HepG2 (cell line): ENCODE results near the gene CCDC91. TPM values are rescaled to one million over a fixed set of nuclear protein-coding genes. Genes with fewer than 3 reads are reported as not detected.

Source experiments
- ATAC-seq: fragments of 200-7000 bp; cut with Tn5 transposase; 3 replicates; pipeline ENCODE4 v1.9.1; 2020; ENCODE audit warnings: mild to moderate bottlenecking, moderate library complexity
- BruUV-seq: library from RNA; stranded (reverse); fragments of 400-500 nt; replicated peaks from 2 replicates; lab custom pipeline; 2021; lab: Mats Ljungman, UMichigan
- CTCF ChIA-PET: fragments of 300-600 bp; formaldehyde crosslinking; extraction: SDS; loops from one replicate; lab custom pipeline; 2021; ENCODE audit warnings: low total read pairs, inconsistent platforms, low intra/inter-chr PET ratio; lab: Yijun Ruan, JAX
- POLR2A ChIA-PET: fragments of 350-600 bp; sonication (Branson Sonifier 250); formaldehyde crosslinking; loops from one replicate; lab custom pipeline; 2020; ENCODE audit warnings: antibody characterized with exemption, inconsistent platforms; lab: Yijun Ruan, JAX
- DNase-seq: peaks from one replicate; pipeline ENCODE4 v3.0.0-alpha.2; 2015; ENCODE audit warnings: low spot score
- FAIRE-seq: peaks from 3 replicates; lab custom pipeline; 2011; peaks lifted over from hg19 to GRCh38; lab: Jason Lieb, UNC
- H2AFZ ChIP-seq: one replicate; pipeline ENCODE4 v1.6.1; 2011; ENCODE audit warnings: low read length, inconsistent platforms
- H3K27ac ChIP-seq: fragments of 300-600 bp; 3 replicates; pipeline ENCODE4 v1.8.0; 2011; ENCODE audit warnings: mixed run types, mild to moderate bottlenecking, mixed read lengths, low read length, inconsistent platforms; ENCODE audit not compliant: insufficient read depth; ENCODE audit errors: extremely low read length
- H3K27me3 ChIP-seq, 2 experiments: fragments of 200-600 bp in 1 of 2; 2 replicates in 1 of 2; 3 replicates in 1 of 2; pipeline versions ENCODE4 v1.6.0 to v1.8.0; 2011; ENCODE audit warnings: low read length in 2 of 2, mild to moderate bottlenecking in 2 of 2, moderate library complexity in 2 of 2, inconsistent platforms in 1 of 2; ENCODE audit not compliant: insufficient read depth in 2 of 2, control insufficient read depth in 1 of 2
- H3K36me3 ChIP-seq, 2 experiments: fragments of 200-600 bp in 1 of 2; replicated peaks in 1 of 2; 2 replicates in 1 of 2; 3 replicates in 1 of 2; pipeline versions ENCODE4 v1.5.1 to v1.8.0; 2011; ENCODE audit warnings: low read length in 2 of 2, inconsistent platforms in 1 of 2; ENCODE audit not compliant: insufficient read depth in 2 of 2, control insufficient read depth in 1 of 2
- H3K4me1 ChIP-seq: 2 replicates; pipeline ENCODE4 v1.5.1; 2012; ENCODE audit warnings: low read length, inconsistent platforms; ENCODE audit not compliant: insufficient read depth
- H3K4me2 ChIP-seq: 2 replicates; pipeline ENCODE4 v1.6.0; 2011; ENCODE audit warnings: low read depth, low read length, inconsistent platforms
- H3K4me3 ChIP-seq, 3 experiments: fragments of 200-600 bp in 1 of 3; sonication (generic), shearing (Covaris generic) in 1 of 3; replicated peaks in 1 of 3; 2 replicates each; pipeline ENCODE4 v1.5.1; 2011 to 2016; ENCODE audit warnings: low read length in 3 of 3, inconsistent platforms in 2 of 3, low read depth in 2 of 3, mild to moderate bottlenecking in 2 of 3, control low read depth in 1 of 3, mixed read lengths in 1 of 3; ENCODE audit not compliant: insufficient read depth in 1 of 3
- H3K79me2 ChIP-seq: one replicate; pipeline ENCODE4 v1.6.1; 2011; ENCODE audit warnings: low read length, inconsistent platforms; ENCODE audit not compliant: insufficient read depth
- H3K9ac ChIP-seq: 2 replicates; pipeline ENCODE4 v1.6.0; 2011; ENCODE audit warnings: mild to moderate bottlenecking, low read depth, low read length, inconsistent platforms; ENCODE audit not compliant: insufficient read depth
- H3K9me3 ChIP-seq: 2 replicates; pipeline ENCODE4 v1.5.1; 2012; ENCODE audit warnings: mild to moderate bottlenecking, low read length
- H4K20me1 ChIP-seq: 2 replicates; pipeline ENCODE4 v1.6.0; 2011; ENCODE audit warnings: inconsistent platforms, mild to moderate bottlenecking, low read length, moderate library complexity; ENCODE audit not compliant: insufficient read depth
- CEBPB ChIP-seq: IDR thresholded peaks from 2 replicates; pipeline ENCODE4 v1.6.1; 2011; ENCODE audit warnings: low read depth, low read length, improper control_type of control experiment, borderline replicate concordance
- HNRNPK ChIP-seq: fragments of 200-400 bp; formaldehyde crosslinking; IDR thresholded peaks from 2 replicates; pipeline ENCODE4 v1.6.1; 2018; ENCODE audit warnings: low read length, low read depth, moderate library complexity, mild to moderate bottlenecking; ENCODE audit not compliant: poor library complexity, severe bottlenecking
- RBAK ChIP-seq: sonication (generic); formaldehyde crosslinking; IDR thresholded peaks from 2 replicates; pipeline ENCODE4 v1.5.1; 2020; ENCODE audit warnings: mild to moderate bottlenecking, missing genetic modification reagents
- RFX5 ChIP-seq: IDR thresholded peaks from 2 replicates; pipeline ENCODE4 v1.6.1; 2011; ENCODE audit warnings: low read depth, low read length, improper control_type of control experiment
- ZNF331 ChIP-seq: sonication (generic); formaldehyde crosslinking; IDR thresholded peaks from 2 replicates; pipeline ENCODE4 v1.4.0; 2020; ENCODE audit warnings: missing genetic modification reagents
- ZNF34 ChIP-seq: sonication (generic); formaldehyde crosslinking; IDR thresholded peaks from 2 replicates; pipeline ENCODE4 v1.4.0; 2020; ENCODE audit warnings: mild to moderate bottlenecking, missing genetic modification reagents, borderline replicate concordance
- ZNF460 ChIP-seq: sonication (generic); formaldehyde crosslinking; IDR thresholded peaks from 2 replicates; pipeline ENCODE4 v1.5.1; 2020; ENCODE audit warnings: missing genetic modification reagents, mild to moderate bottlenecking, borderline replicate concordance
- ZNF737 ChIP-seq: sonication (generic); formaldehyde crosslinking; IDR thresholded peaks from 2 replicates; pipeline ENCODE4 v1.5.0; 2020; ENCODE audit warnings: missing genetic modification reagents, mild to moderate bottlenecking, borderline replicate concordance
- ZSCAN29 ChIP-seq: sonication (generic); formaldehyde crosslinking; conservative IDR thresholded peaks from 2 replicates; pipeline ENCODE4 v1.4.0; 2020; ENCODE audit warnings: mild to moderate bottlenecking, missing genetic modification reagents
- WGBS: methylation state at CpG from one replicate; pipeline ENCODE4 v1.1.6; 2017; ENCODE audit warnings: low lambda C conversion rate; 5-methylcytosine and 5-hydroxymethylcytosine counted together
- in situ Hi-C: cut with HindIII; loops from 2 replicates; pipeline ENCODE4 v1.10.0; 2017; ENCODE audit warnings: low pct_unique_long_range_greater_than_20kb; ENCODE audit not compliant: extremely low pct_ligation_motif_present
- intact Hi-C: fragments of 100-400 bp; cut with micrococcal nuclease; formaldehyde crosslinking; loops from one replicate; pipeline ENCODE4 v1.10.0; 2022; ENCODE audit not compliant: unreplicated experiment
- polyA plus RNA-seq, 8 experiments: library from polyadenylated mRNA; depleted of rRNA in 3 of 8; stranded (reverse) in 7 of 8; unstranded in 1 of 8; fragments of >200 nt; fragmentation: Illumina TruSeq in 4 of 8; extraction: Trizol in 4 of 8; gene quantifications; 2 replicates each; pipeline versions ENCODE4 v1.2.1 to v1.2.3, GENCODE V29; 2011 to 2016; ENCODE audit warnings: low read depth in 4 of 8, missing spikeins in 1 of 8, mixed read lengths in 1 of 8; ENCODE audit not compliant: insufficient read depth in 1 of 8
- total RNA-seq, 5 experiments: library from RNA; depleted of rRNA; stranded (reverse); fragments of >200 nt; fragmentation: Illumina TruSeq; extraction: Trizol; gene quantifications; 2 replicates each; pipeline ENCODE4 v1.2.3, GENCODE V29; 2016; ENCODE audit warnings: low read depth in 1 of 5
- TF ChIP-seq, protein P1 (sequence below): sonication (generic); formaldehyde crosslinking; IDR thresholded peaks from 2 replicates; pipeline ENCODE4 v1.4.0; 2020; ENCODE audit warnings: missing genetic modification reagents, borderline replicate concordance

CCDC91 gene
- total and polyA plus RNA-seq, 2 of the 13 experiments (the other 11 are each of a cell fraction or from before 2014, with no cell fraction given) = 9.8 to 15.8 TPM

DNA sequence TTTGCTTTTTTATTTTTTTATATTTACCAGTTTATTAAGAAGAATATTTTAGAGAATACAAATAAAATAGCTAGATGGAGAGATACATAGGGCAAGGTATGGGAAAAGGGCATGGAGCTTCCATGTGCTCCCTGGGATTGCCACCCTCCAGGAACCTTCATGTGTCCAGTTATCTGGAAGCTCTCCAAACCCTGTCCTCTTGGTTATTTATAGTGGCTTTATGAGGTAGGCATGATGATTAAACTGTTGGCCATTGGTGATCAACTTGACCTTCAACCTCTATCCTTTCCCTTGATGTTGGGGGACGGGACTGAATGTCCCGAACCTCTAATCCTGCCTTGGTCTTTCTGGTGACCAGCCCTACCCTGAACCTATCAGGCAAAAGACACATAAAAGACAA is 156.3 kb downstream of the CCDC91 start:
- no peaks in the 10 kb centered on the region for H3K79me2 ChIP-seq
- no peaks in the 10 kb centered on the region for H4K20me1 ChIP-seq
- in situ Hi-C loops (no loop called here), intact Hi-C loops (no loop called here)
- no peak overlapping the region for H3K4me2 ChIP-seq
- ChIA-PET POLR2A (no interaction called here), CTCF (no interaction called here)
- H3K4me3 ChIP-seq = no peak overlapping the region
- WGBS = 94% methylated on average over 2 of the region's 2 CpGs
- DNase-seq (no peak), ATAC-seq (no peak), FAIRE-seq (no peak)
- H3K36me3 ChIP-seq = no peaks in the 10 kb centered on the region
- H3K9ac ChIP-seq = no peak overlapping the region
- no peak overlapping the region for H2AFZ ChIP-seq
- no peaks in the 10 kb centered on the region for H3K27me3 ChIP-seq
- TF ChIP-seq ZNF737 (no peak), CEBPB (no peak), HNRNPK (no peak), RBAK (CRISPR knock-in tag) (no peak), ZSCAN29 (CRISPR knock-in tag) (no peak), ZNF460 (CRISPR knock-in tag) (no peak), RFX5 (no peak), ZNF331 (CRISPR knock-in tag) (no peak), ZNF34 (CRISPR knock-in tag) (no peak)
- TF ChIP-seq, protein P1, sequence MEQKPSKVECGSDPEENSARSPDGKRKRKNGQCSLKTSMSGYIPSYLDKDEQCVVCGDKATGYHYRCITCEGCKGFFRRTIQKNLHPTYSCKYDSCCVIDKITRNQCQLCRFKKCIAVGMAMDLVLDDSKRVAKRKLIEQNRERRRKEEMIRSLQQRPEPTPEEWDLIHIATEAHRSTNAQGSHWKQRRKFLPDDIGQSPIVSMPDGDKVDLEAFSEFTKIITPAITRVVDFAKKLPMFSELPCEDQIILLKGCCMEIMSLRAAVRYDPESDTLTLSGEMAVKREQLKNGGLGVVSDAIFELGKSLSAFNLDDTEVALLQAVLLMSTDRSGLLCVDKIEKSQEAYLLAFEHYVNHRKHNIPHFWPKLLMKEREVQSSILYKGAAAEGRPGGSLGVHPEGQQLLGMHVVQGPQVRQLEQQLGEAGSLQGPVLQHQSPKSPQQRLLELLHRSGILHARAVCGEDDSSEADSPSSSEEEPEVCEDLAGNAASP (CRISPR knock-in tag) = no peak
- no peaks in the 10 kb centered on the region for H3K9me3 ChIP-seq
- no peak overlapping the region for H3K27ac ChIP-seq
- BruUV-seq = no TSS peak
- H3K4me1 ChIP-seq = no peaks in the 10 kb centered on the region
